DMS153 treated with DMSO at 0.1 percent for 48 hours (cell line): Measurements from ENCODE around the gene TRIO.

Experiments used
- DNase-seq: peaks from one replicate; lab custom pipeline; 2025; ENCODE audit not compliant: unreplicated experiment; lab: John Stamatoyannopoulos, UW

The TRIO gene

GRCh38 chr5:14281746-14282181 lies 138.6 kb downstream of the TRIO start:
- no peak for DNase-seq

- DNase-seq = no peak
These were observed 140.0 kb downstream of the TRIO start for GRCh38 chr5:14283139-14283538.

GRCh38 chr5:14284392-14285148 lies 141.4 kb downstream of the TRIO start:
- DNase-seq = no peak

GRCh38 chr5:14286007-14286406 lies 142.9 kb downstream of the TRIO start:
- DNase-seq = no peak

- DNase-seq = no peak
These were observed 143.7 kb downstream of the TRIO start for GRCh38 chr5:14286574-14287421.

- DNase-seq = no peak
These were observed 149.9 kb downstream of the TRIO start for GRCh38 chr5:14292766-14293658.

- no peak for DNase-seq
These were observed 152.5 kb downstream of the TRIO start for GRCh38 chr5:14295610-14296009.

- DNase-seq = no peak
These were observed 153.6 kb downstream of the TRIO start for GRCh38 chr5:14296533-14297331.

- no peak for DNase-seq
These were observed 154.6 kb downstream of the TRIO start for GRCh38 chr5:14297697-14298096.

GRCh38 chr5:14298126-14298847 lies 155.1 kb downstream of the TRIO start:
- no peak for DNase-seq

GRCh38 chr5:14299666-14300065 lies 156.5 kb downstream of the TRIO start:
- no peak for DNase-seq

- no peak for DNase-seq
These were observed 158.0 kb downstream of the TRIO start for GRCh38 chr5:14301186-14301585.

GRCh38 chr5:14302330-14302729 lies 159.2 kb downstream of the TRIO start:
- no peak for DNase-seq

- no peak for DNase-seq
These were observed 161.9 kb downstream of the TRIO start for GRCh38 chr5:14305045-14305444.

- DNase-seq = no peak
These were observed 163.2 kb downstream of the TRIO start for GRCh38 chr5:14306329-14306815.

GRCh38 chr5:14308384-14309154 lies 165.4 kb downstream of the TRIO start:
- DNase-seq = no peak

GRCh38 chr5:14309199-14309598 lies 166.1 kb downstream of the TRIO start:
- DNase-seq = no peak

GRCh38 chr5:14309878-14310531 lies 166.9 kb downstream of the TRIO start:
- DNase-seq = no peak
